RWPE2 (cell line): Measurements from ENCODE around the gene ZNF175.

Experiments
- ATAC-seq: fragments of 200-7000 bp; cut with Tn5 transposase; 3 replicates; pipeline ENCODE4 v1.9.1; 2021; ENCODE audit warnings: low read depth
- DNase-seq: peaks from one replicate; pipeline ENCODE4 v3.0.0-alpha.2; 2020; ENCODE audit warnings: low spot score
- H3K27ac ChIP-seq: fragments of 450-650 bp; 2 replicates; pipeline ENCODE4 v1.5.1; 2017; ENCODE audit warnings: mild to moderate bottlenecking; ENCODE audit not compliant: poor library complexity, severe bottlenecking
- H3K27me3 ChIP-seq: fragments of 250-450 bp; sonication (Bioruptor Pico); 2 replicates; pipeline ENCODE4 v1.5.1; 2021; ENCODE audit warnings: mild to moderate bottlenecking, moderate library complexity; ENCODE audit not compliant: insufficient read depth, poor library complexity, severe bottlenecking
- H3K36me3 ChIP-seq: fragments of 250-450 bp; sonication (Bioruptor Pico); 2 replicates; pipeline ENCODE4 v1.5.1; 2020; ENCODE audit warnings: low read depth, mild to moderate bottlenecking, moderate library complexity
- H3K4me1 ChIP-seq: fragments of 250-450 bp; sonication (Bioruptor Pico); 2 replicates; pipeline ENCODE4 v1.5.1; 2021; ENCODE audit warnings: mild to moderate bottlenecking, moderate library complexity; ENCODE audit not compliant: insufficient read depth, poor library complexity, severe bottlenecking
- H3K4me3 ChIP-seq: fragments of 250-450 bp; sonication (Bioruptor Pico); 2 replicates; pipeline ENCODE4 v1.5.1; 2021; ENCODE audit warnings: mild to moderate bottlenecking, moderate library complexity; ENCODE audit not compliant: severe bottlenecking
- H3K9me3 ChIP-seq: fragments of 250-450 bp; sonication (Bioruptor Pico); 2 replicates; pipeline ENCODE4 v1.5.1; 2021; ENCODE audit warnings: mild to moderate bottlenecking, moderate library complexity; ENCODE audit not compliant: severe bottlenecking
- CTCF ChIP-seq: fragments of 450-650 bp; IDR thresholded peaks from one replicate; pipeline ENCODE4 v1.5.1; 2017; ENCODE audit warnings: mild to moderate bottlenecking, moderate library complexity; ENCODE audit not compliant: poor library complexity, severe bottlenecking

The ZNF175 gene

GRCh38 chr19:51610576-51610975, 39.5 kb downstream of the ZNF175 start:
- no peak for DNase-seq
- no peaks in the 10 kb centered on the region for H3K9me3 ChIP-seq
- TF ChIP-seq CTCF = no peak

GRCh38 chr19:51614789-51615188, 43.7 kb downstream of the ZNF175 start:
- Histone ChIP-seq H3K27ac (no peak overlapping the region), H3K27me3 (peaks cover 5% of the 10 kb centered on the region), H3K4me3 (no peak overlapping the region), H3K36me3 (no peaks in the 10 kb centered on the region), H3K9me3 (no peaks in the 10 kb centered on the region), H3K4me1 (no peaks in the 10 kb centered on the region)
- ATAC-seq (no peak), DNase-seq (no peak)
- no peak for TF ChIP-seq CTCF

More at GRCh38 chr19:51610576-51610975, 39.5 kb downstream of the ZNF175 start:
- Histone ChIP-seq H3K27me3 (peaks cover 5% of the 10 kb centered on the region), H3K27ac (no peak overlapping the region), H3K36me3 (no peaks in the 10 kb centered on the region), H3K4me1 (no peaks in the 10 kb centered on the region), H3K4me3 (no peak overlapping the region)
- ATAC-seq = no peak

GRCh38 chr19:51615991-51616390, 44.9 kb downstream of the ZNF175 start:
- H3K36me3 ChIP-seq = no peaks in the 10 kb centered on the region
- no peak for TF ChIP-seq CTCF
- ATAC-seq (no peak), DNase-seq (no peak)
- no peaks in the 10 kb centered on the region for H3K9me3 ChIP-seq
- H3K4me1 ChIP-seq = no peaks in the 10 kb centered on the region
- no peaks in the 10 kb centered on the region for H3K27me3 ChIP-seq
- H3K27ac ChIP-seq = no peak overlapping the region
- H3K4me3 ChIP-seq = no peak overlapping the region

GRCh38 chr19:51621178-51621577, 50.1 kb downstream of the ZNF175 start:
- H3K9me3 ChIP-seq = no peaks in the 10 kb centered on the region
- H3K4me1 ChIP-seq = no peaks in the 10 kb centered on the region
- no peak for TF ChIP-seq CTCF
- DNase-seq = no peak
- H3K4me3 ChIP-seq = no peak overlapping the region
- no peak overlapping the region for H3K27ac ChIP-seq
- H3K36me3 ChIP-seq = no peaks in the 10 kb centered on the region
- no peak for ATAC-seq
- H3K27me3 ChIP-seq = peaks cover under 1% of the 10 kb centered on the region

- Histone ChIP-seq H3K27me3 (peaks cover 25% of the 10 kb centered on the region), H3K4me3 (no peak overlapping the region), H3K36me3 (no peaks in the 10 kb centered on the region), H3K9me3 (no peaks in the 10 kb centered on the region), H3K27ac (no peak overlapping the region), H3K4me1 (no peaks in the 10 kb centered on the region)
- ATAC-seq = no peak
- no peak for TF ChIP-seq CTCF
- no peak for DNase-seq
These were observed 55.6 kb downstream of the ZNF175 start for GRCh38 chr19:51626675-51627074.
